Thyroid gland (tissue), 4 donors: ENCODE measurements around the gene TBC1D2B. TPM values are rescaled to one million over a fixed set of nuclear protein-coding genes. Genes with fewer than 3 reads are reported as not detected.
"Not testable (repeated sequence)": the region's sequence is repeated elsewhere in the genome, so short reads cannot be mapped to it uniquely, and the experiment has no call there.

Source experiments
- DNase-seq, 2 donors: peaks; one replicate each; pipeline ENCODE4 v3.0.0-alpha.2; 2019
- H3K27ac ChIP-seq, 3 donors: fragments of 200-600 bp; sonication (generic); 1 replicate in 2 of 3; 2 replicates in 1 of 3; pipeline ENCODE4 v1.5.1; 2016 to 2019; ENCODE audit warnings: mild to moderate bottlenecking in 1 of 3, moderate library complexity in 1 of 3
- H3K27me3 ChIP-seq: fragments of 200-600 bp; sonication (generic); one replicate; pipeline ENCODE4 v1.5.1; 2019
- H3K36me3 ChIP-seq, 2 donors: fragments of 200-600 bp; sonication (generic); one replicate each; pipeline ENCODE4 v1.5.1; 2016 to 2019
- H3K4me1 ChIP-seq, 2 donors: fragments of 200-600 bp; sonication (generic); one replicate each; pipeline ENCODE4 v1.5.1; 2017 to 2019
- H3K4me3 ChIP-seq, 3 donors: fragments of 200-600 bp; sonication (generic); replicated peaks in 1 of 3; 1 replicate in 2 of 3; 2 replicates in 1 of 3; pipeline ENCODE4 v1.5.1; 2016; ENCODE audit warnings: mild to moderate bottlenecking in 1 of 3
- H3K9me3 ChIP-seq: fragments of 200-600 bp; sonication (generic); one replicate; pipeline ENCODE4 v1.5.1; 2017
- POLR2A ChIP-seq, 2 donors: fragments of 450-650 bp; IDR thresholded peaks; one replicate each; pipeline ENCODE4 v1.6.1; 2017; ENCODE audit warnings: antibody characterized with exemption in 2 of 2, mild to moderate bottlenecking in 2 of 2, moderate library complexity in 1 of 2
- WGBS, 2 donors: methylation state at CpG; one replicate each; pipeline ENCODE4 v1.1.5; 2017; 5-methylcytosine and 5-hydroxymethylcytosine counted together
- intact Hi-C: fragments of 100-400 bp; cut with DNase I; formaldehyde crosslinking; loops from one replicate; pipeline ENCODE4 v1.15.1; 2023
- total RNA-seq, 4 donors: library from RNA; depleted of rRNA; stranded (reverse); fragments of >200 nt; gene quantifications; one replicate each; pipeline ENCODE4 v1.2.3, GENCODE V29; 2016
- TF ChIP-seq, protein P1 (sequence below), 6 experiments: fragments of 200-600 bp in 3 of 6; fragments of 450-650 bp in 3 of 6; sonication (generic) in 3 of 6; IDR thresholded peaks; one replicate each; pipeline ENCODE4 v1.5.1; 2016 to 2019; ENCODE audit warnings: antibody characterized with exemption in 6 of 6, mild to moderate bottlenecking in 2 of 6, inconsistent platforms in 1 of 6, moderate library complexity in 1 of 6

TBC1D2B gene
- total RNA-seq, 4 donors from 2014 or later: 32.8 to 54.0 (median 40.1) TPM

DNA sequence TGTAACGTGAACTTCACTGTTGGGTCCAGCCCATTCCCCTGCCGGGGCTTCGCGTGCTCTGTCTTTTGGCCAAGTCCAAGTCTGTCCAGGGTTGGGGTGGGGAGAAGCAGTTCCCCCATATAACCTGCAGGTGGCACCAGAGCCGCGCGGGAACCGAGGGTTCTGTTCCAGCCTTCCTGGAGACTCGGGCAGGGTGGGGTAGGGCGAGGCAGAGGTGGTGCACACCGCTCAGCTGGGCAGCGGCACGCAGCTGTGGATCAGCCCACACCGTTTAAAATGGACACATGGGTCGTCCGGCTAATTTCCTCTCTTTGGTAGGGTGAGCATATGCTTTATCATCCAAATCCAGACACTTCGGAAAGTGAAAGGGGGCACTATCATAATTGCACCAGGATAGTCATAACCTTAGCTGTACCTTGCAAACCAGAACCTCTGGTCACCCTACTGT, 118.1 kb downstream of the TBC1D2B start:
- no peak for TF ChIP-seq POLR2A (IDR thresholded peaks at IDR 0.05)
- TF ChIP-seq, protein P1, sequence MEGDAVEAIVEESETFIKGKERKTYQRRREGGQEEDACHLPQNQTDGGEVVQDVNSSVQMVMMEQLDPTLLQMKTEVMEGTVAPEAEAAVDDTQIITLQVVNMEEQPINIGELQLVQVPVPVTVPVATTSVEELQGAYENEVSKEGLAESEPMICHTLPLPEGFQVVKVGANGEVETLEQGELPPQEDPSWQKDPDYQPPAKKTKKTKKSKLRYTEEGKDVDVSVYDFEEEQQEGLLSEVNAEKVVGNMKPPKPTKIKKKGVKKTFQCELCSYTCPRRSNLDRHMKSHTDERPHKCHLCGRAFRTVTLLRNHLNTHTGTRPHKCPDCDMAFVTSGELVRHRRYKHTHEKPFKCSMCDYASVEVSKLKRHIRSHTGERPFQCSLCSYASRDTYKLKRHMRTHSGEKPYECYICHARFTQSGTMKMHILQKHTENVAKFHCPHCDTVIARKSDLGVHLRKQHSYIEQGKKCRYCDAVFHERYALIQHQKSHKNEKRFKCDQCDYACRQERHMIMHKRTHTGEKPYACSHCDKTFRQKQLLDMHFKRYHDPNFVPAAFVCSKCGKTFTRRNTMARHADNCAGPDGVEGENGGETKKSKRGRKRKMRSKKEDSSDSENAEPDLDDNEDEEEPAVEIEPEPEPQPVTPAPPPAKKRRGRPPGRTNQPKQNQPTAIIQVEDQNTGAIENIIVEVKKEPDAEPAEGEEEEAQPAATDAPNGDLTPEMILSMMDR (IDR thresholded peaks at IDR 0.05): peak in 5 of 6 experiments; percentile 82 to 94 (median 90)
- no peak overlapping the region for H3K27ac ChIP-seq
- 6 to 7% methylated on average over 12 to 13 of the region's 17 CpGs for WGBS, 2 donors
- H3K27me3 ChIP-seq: no peaks in the 10 kb centered on the region
- DNase-seq: peak; percentile 71 to 80
- peaks cover 0 to 6% of the 10 kb centered on the region in 2 donors for H3K4me1 ChIP-seq
- no peak overlapping the region for H3K4me3 ChIP-seq
- intact Hi-C loops: loop anchor here (5.0 kb wide), 1 partner anchor 238 kb away; no protein-coding TSS in a partner anchor
- no peaks in the 10 kb centered on the region for H3K36me3 ChIP-seq
- H3K9me3 ChIP-seq: no peaks in the 10 kb centered on the region

DNA sequence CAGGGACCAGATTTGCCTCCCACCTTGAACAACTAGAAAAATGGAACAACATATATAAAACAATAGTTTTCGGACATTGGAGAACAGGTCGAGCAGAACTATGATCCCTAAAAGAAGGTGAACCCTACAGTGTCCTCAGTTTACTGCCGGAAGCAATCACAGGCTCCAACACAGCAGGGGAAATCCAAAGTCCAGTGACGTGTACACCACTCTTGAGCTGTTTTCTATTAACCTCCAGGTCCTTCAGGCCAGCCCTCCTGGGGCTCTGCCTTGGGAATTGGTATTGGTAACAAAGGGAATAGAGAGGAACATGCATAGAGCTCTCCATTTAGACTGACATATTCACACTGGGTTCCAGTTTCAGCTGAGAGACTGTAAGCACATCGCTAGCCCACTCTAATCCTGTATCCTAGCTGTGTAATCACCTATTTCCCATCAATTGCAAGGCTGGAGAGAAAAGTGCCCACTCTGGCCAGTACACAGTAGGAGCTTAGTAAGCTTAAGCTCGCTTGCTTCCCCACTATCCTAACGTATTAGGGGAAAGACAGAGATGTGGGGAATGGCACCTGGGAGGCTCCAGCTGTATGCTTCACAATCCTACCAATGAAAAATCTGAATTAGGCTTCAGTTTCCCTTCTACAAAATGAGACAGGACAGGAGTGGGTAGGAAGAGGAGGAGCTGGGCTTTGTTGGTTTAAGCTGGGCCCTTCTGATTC, 118.6 kb downstream of the TBC1D2B start:
- H3K36me3 ChIP-seq, H3K4me1 ChIP-seq, H3K27ac ChIP-seq, H3K27me3 ChIP-seq, H3K4me3 ChIP-seq, DNase-seq, H3K9me3 ChIP-seq: not testable (repeated sequence)
- 57 to 63% methylated on average over 7 of the region's 7 CpGs for WGBS, 2 donors
- intact Hi-C loops: loop anchor here (5.0 kb wide), 1 partner anchor 238 kb away; no protein-coding TSS in a partner anchor

DNA sequence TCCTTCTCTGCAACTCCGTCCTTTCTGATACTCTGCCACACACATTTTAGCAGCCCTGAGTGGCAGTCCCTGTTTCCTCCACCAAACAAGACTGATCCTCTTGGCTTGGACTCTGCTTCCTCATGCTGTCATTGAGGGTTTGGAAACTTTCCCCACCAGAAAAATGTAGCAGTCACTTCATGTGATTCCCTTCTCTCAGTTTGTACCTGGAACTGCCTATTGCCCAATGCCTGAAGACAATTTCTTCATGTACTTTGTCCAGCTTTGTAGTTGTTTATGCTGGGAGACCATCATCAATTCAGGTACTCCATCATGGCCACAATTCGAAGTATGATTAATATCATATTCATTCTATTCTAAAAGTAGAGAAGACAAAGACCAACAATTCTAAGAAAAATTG, 119.5 kb downstream of the TBC1D2B start:
- H3K4me3 ChIP-seq, H3K4me1 ChIP-seq, H3K27ac ChIP-seq, DNase-seq, H3K9me3 ChIP-seq, H3K27me3 ChIP-seq, H3K36me3 ChIP-seq: not testable (repeated sequence)
- intact Hi-C loops: loop anchor here (5.0 kb wide), 1 partner anchor 239 kb away; no protein-coding TSS in a partner anchor
- 95 to 98% methylated on average over 2 of the region's 2 CpGs for WGBS, 2 donors

DNA sequence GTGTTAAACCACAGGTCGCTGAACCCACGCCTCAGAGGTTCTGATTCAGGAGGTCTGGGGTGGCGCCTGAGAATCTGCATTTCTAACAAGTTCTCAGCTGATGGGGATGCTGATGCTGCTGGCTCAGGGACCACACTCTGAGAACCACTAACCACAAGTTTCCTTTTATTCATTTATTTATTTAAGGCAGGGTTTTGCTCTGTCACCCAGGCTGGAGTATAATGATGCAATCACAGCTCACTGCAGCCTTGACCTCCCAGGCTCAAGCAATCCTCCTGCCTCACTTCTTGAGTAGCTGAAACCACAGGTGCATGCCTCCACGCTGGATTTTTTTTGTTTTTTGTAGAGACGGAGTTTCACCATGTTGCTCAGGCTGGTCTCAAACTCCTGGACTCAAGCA, 123.6 kb downstream of the TBC1D2B start:
- DNase-seq, H3K9me3 ChIP-seq, H3K4me3 ChIP-seq, H3K27ac ChIP-seq, H3K4me1 ChIP-seq, H3K36me3 ChIP-seq, intact Hi-C loops, H3K27me3 ChIP-seq: not testable (repeated sequence)
- 49 to 70% methylated on average over 4 to 5 of the region's 5 CpGs for WGBS, 2 donors

DNA sequence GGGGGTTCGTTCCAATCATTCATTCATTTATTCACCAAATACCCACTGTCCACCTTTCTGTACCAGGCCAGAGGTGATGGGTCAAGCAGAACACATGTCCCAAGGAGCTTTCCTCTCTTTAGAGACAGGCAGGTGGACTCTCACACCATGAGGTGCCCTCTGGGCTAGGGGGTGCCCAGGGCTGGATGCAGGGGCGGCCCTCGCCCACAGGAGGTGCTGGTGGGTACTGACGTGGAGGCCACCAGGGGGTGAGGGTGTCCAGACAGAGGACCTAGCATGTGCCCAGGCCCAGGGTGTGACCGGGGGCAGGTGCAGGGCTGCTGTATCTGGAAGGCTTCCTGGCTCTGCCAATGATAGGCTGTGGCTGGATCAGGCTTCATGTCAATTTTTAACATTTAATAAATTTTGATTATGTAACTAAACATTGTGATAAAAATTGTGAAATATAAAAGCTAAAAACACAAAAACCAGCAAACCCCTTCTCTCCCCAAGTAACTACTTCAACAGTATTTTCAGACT, 124.5 kb downstream of the TBC1D2B start:
- H3K27ac ChIP-seq, intact Hi-C loops: not testable (repeated sequence)
- WGBS, 2 donors: 88% methylated on average over 4 of the region's 5 CpGs; no CpG with 5 or more reads in 1 of the 2 donors

DNA sequence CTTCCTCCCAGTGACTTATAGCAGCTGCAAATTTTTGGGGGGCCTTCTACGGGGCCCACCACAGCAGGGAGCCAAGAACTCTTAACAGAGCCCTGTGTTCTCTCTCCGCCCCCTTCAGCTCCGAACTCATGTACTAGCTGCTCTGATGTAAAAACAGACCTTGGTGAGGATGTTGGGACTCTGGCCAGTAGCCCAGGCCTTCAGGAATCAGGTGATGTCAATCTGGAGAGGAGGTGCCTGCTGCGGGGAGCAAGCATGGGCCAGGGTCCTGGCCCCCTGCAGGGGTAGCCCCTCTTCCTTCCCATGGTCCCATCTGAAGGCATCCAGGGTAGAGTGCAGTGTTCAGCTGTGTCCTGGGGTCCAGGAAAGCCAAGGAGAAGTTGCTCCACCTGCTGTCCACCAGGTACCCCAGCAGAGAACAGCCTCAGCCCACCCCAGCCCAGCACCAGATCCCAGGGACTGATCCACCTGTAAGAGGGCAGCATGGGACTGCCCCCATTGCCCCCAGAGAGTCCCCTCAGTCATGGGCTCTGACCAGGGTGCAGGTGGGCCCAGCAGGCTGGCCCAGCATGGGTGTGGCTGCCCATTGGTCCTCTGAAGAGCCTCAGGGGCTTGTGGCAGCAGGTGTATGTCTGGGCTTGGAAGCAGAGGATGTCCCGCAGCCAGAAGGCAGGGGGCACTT, 126.3 kb downstream of the TBC1D2B start:
- H3K27me3 ChIP-seq, H3K36me3 ChIP-seq, intact Hi-C loops, H3K4me1 ChIP-seq, DNase-seq, H3K27ac ChIP-seq, H3K4me3 ChIP-seq, H3K9me3 ChIP-seq: not testable (repeated sequence)
- 74 to 83% methylated on average over 3 to 4 of the region's 5 CpGs for WGBS, 2 donors

More for the DNA sequence above, 124.5 kb downstream of the TBC1D2B start:
- DNase-seq, H3K27me3 ChIP-seq, H3K4me3 ChIP-seq, H3K36me3 ChIP-seq, H3K9me3 ChIP-seq, H3K4me1 ChIP-seq: not testable (repeated sequence)

DNA sequence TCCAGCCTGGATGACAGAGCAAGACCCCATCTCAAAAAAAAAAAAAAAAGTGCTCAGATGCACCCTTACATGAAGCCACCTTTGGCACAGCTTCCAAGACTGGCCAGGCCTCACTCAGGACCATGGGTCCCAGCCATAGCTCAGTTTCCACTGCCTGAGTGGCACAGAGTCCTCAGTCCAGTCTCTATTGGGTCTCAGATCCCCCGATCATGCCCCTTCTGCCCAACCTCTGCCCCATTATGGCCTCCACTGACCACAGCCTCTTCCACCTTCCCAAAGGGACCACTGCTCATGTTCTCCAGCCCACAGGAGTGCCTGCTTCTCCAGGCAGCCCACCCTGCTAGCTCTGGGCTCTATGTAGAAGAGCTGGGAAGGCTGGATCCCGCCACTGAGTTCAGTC, 127.0 kb downstream of the TBC1D2B start:
- H3K36me3 ChIP-seq, H3K4me3 ChIP-seq, H3K27ac ChIP-seq, H3K4me1 ChIP-seq, DNase-seq, intact Hi-C loops, H3K9me3 ChIP-seq, H3K27me3 ChIP-seq: not testable (repeated sequence)
- 100% methylated on average over 1 of the region's 2 CpGs for WGBS, 2 donors

DNA sequence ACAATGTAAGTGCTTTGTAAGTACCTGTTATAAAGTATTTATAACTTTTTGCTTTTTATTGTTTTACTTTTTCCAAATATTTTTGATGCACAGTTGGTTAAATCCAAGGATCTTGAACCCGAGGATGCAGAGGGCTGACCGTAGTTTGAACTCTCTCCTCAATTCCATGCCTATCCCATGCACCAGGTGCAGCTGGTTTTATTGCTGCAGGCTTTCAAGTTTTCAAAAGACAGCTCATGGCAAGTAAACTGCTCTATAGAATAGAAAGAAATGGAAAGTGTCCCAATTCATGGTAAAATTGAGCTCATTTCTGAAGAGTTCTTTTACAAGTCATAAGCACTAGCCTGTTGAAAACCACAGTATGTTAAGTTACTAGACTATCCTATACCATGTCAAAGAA, 131.9 kb downstream of the TBC1D2B start:
- Histone ChIP-seq H3K36me3 (no peaks in the 10 kb centered on the region), H3K4me1 (peaks cover 3 to 6% of the 10 kb centered on the region in 2 donors), H3K27ac (no peak overlapping the region), H3K9me3 (no peaks in the 10 kb centered on the region), H3K4me3 (no peak overlapping the region), H3K27me3 (no peaks in the 10 kb centered on the region)
- DNase-seq: no peak
- 91 to 96% methylated on average over 2 of the region's 2 CpGs for WGBS, 2 donors
- TF ChIP-seq, protein P1 (IDR thresholded peaks at IDR 0.05): no peak
- no peak for TF ChIP-seq POLR2A (IDR thresholded peaks at IDR 0.05)
- intact Hi-C loops: no loop called here
